GM18517 (cell line): ENCODE measurements around the gene ASS1.

Source experiments
- ATAC-seq: cut with Tn5 transposase; IDR thresholded peaks from one replicate; pipeline ENCODE4 v1.9.1; 2021; ENCODE audit warnings: mild to moderate bottlenecking, moderate library complexity; ENCODE audit not compliant: unreplicated experiment

Gene ASS1

DNA sequence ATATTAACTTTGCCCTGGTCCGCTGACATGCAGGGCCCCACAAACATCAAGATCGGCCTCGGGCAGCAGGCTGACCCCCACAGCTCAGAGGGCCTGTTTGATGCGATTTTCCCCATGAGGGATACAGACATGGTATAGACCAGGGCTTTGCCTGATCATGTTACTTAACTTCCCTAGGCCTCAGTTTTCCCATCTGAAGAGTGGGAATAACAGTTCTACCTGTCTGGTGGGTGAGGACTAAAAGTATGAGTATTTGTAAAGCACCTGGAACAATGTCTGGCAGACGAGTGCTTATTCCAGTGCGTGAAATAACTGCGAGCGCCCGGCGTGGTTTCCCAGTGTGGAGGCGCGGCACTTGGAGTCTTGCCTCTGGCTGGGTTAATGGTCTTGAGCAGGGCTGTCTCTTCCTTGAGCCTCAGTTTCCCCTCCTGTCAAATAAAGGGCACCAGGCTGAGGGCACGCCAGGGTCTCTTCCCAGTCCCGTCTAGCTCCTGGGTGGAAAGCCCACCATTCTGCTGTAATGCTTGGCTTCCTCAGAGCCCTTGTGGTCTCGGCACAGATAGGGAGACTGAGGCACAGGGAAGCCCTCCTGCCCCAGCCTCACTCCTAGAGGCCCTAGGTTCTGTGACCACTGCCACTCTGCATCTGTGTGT is 47.2 kb downstream of the ASS1 start:
- ATAC-seq = no peak

DNA sequence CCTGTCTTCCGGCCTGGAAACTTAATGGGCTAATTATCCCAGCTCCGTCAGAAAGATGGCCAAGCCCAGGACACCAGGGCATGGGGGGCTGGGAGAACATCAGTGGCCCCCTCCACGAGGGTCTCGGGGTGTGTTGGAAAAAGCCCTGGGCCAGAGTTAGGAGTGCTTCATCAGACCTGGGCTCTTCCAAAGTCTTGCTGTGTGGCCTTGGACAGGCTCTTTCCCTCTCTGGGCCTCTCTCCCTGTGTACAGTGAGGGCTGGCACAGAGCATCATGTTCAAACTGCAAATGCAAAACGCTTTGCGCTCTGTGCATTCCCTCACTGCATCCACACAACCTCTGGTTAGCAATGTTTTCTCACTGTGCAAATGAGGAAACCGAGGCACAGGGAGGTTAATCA is 48.3 kb downstream of the ASS1 start:
- ATAC-seq = no peak

DNA sequence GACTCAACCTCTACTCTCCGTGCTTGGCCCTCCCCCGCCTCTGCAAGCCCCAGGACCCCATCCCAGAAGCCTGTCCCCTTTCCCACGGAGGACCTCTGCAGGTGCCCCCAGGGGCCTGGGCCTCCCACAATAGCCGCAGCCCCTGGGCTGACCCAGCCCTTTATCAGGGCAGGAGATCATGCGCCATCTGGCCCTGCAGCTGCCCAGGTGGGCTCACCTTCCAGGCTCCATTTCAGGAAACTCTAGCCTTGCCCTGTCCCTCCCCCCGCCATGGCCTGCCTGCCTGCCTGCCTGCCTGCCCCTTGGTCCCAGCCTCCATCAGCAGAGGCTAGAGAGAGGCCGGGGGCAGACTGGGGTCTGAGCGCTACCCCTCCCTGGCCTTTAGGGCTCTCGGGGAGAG is 48.7 kb downstream of the ASS1 start:
- ATAC-seq = no peak

DNA sequence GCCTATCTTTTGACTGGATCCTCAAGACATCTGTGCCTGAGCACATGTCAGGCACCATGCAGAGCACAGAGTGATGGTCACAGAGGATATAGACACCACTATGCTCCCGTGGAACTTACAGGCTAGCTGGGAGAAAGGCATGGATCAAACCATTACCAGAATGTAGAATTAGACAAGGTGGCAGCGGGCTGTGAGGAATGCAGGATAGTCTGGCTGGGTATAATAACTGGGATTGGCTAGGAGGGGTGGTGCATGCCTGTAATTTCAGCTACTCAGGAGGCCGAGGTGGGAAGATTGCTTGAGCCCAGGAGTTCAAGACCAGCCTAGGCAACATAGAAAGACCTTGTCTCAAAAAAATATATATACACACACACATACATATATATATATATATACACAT is 50.3 kb downstream of the ASS1 start:
- ATAC-seq = no peak

DNA sequence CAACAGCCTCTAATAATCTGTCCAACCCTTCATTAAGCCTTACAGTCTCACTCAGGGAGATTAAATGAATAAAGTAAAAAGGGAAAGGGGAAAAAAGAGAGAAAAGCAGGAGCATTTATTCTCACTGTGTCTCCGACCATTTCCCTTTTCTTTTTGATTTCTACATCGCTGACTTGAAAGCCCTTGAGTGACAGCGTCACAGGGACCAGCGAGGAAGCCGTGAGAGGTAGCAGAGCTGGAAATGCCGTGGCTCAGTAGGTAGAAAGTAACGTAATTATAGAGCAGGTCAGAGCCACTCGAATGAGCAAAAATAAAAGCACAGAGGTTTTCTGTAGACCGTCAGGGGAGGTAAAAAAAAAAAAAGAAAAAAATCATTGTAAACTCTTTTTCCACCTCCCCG is 52.4 kb downstream of the ASS1 start:
- ATAC-seq = no peak

DNA sequence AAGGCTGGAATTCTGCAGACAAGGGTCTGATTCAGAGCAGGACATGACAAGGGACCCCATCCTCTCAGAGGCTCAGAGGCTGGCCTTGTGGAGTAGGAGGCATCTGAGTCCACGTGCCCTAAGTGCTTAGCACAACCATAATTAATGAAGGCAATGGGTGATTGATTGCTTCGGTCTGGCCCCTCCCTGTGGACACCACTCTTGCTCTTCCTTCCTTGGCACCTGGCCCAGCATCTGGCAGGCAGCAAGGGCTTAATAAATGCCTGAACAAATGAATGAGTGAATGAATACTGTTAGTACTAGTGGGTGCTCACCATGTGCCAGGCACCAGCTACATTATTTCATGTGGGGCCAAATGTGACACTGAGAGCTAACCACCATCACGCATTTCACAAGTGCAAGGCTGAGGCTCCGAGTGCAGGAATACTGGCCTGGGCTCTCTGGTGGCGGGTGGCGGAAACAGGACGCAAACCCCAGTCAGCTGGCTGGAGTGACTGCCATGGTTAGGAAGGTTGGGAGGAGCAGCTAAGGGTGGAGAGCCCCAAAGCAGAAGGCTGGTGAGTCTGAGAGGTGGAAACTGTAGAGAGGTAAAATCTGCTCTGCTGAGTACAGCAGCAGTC is 53.6 kb downstream of the ASS1 start:
- ATAC-seq = no peak

DNA sequence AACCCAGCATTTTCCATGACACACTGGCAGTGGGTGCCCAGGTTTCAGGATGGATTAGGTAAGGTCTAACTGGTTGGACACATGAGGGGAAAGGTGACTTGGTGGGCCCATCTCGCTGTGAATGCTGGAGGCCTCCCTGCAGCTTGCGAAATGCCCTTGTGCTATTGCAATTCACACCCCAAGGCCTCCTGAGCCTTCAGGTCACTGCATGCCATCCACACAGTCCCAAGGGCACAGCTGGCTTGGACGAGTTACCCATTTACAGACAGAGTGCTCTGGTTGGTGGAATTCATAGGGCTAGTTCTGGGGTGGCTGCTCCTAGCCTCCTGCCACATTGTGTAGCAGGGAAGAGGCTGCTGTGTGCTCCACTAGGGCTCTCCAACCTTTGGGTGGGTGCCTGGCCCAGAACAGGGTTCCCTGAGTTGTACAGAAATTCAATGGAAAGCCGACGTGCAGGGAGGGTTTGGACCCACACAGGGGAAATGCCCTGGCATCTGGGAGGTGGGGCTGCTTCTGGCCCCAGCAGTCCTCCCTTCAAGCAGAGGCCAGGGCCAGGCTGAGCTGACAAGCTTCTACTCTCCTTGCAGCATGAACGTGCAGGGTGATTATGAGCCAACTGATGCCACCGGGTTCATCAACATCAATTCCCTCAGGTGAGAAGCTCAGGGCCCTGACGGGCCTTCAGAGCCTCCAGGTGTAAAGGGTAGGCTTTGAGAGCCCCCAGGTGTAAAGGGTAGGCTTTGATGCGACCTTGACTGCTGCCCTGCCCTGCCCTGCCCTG is 54.3 kb downstream of the ASS1 start:
- ATAC-seq = no peak

DNA sequence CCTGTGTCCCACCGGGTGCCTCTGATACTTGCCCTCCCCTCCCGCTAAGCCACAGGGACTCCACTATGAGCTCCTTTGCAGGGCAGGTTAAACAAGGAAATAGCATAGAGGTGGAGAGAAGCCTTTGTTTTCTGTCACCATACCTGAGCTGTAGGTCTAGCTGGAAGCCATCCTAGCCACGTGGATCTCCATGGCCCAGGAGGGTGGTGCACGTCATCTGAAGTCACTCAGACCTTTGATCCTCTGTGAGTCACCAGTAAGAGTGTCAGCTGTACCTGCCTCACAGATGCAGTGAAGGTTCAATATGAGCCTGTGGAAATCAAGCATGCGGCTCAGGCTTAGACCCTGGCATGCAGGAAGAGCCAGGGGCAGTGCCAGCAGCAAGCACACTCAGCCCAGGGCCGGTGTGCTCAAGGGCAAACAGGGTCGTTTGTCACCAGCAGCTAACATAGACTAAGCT is 55.1 kb downstream of the ASS1 start:
- no peak for ATAC-seq

DNA sequence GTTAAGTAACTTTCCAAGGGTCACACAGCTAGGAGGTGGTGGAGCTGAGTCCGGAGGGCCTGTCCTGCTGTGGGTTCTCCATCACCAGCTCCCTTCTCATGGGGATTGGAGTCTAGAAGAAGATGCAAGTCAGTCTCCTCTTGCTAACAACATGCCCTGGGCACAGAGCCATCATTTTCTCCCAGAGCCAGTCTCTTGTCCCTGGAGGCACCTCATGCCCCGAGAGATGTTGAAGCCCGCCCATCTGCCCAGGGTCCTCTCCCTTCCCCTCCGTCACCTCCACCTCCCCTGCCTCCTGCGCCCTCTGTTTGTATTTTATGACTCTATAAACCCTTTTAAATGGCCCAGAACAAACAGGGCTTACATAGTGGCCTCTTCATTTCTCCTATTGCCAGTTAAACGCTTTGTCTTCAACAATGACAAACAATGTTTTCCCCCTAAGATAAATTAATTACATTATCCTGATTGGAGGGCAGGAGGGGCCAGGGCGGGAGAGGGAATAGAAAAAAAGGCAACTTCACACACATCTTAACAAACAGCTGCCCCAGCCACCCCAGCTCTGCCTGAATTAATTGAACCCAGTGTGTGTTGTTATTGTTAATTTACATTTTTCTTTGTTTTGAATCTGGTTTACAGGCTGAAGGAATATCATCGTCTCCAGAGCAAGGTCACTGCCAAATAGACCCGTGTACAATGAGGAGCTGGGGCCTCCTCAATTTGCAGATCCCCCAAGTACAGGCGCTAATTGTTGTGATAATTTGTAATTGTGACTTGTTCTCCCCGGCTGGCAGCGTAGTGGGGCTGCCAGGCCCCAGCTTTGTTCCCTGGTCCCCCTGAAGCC is 55.8 kb downstream of the ASS1 start:
- no peak for ATAC-seq

DNA sequence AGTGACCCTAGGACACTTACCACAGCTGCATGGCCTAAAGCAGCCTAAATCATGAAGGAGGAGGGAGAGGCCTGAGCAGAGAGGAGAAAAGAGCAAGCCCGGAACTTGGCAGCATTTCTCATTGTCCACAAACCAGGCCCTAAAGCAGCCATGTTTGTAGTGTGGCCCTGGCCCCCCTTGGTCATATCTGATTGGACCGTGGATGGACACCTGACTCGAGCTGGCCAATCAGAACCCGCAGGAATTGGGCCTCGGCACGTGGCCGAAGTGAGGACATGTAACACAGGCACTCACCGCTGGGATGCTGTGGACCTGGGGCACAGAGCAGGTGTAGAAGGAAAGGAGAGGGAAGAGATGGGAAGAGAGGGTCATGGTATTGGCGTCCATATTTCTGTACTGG is 56.9 kb downstream of the ASS1 start:
- no peak for ATAC-seq

DNA sequence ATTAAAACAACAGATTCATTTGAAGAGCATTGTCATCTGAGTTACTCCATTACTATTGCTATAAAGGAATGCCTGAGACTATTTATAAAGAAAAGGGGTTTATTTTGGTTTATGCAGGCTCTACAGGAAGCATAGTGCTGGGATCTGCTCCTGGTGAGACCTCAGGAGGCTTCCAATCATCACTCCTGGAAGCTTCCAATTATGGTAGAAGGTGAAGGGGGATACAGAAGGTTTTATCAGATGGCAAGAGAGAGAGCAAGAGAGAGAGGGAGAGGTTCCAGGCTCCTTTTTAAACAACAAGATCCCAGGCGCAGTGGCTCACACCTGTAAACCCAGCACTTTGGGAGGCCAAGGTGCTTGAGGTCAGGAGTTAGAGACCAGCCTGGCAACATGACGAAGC is 63.5 kb downstream of the ASS1 start:
- ATAC-seq = no peak

DNA sequence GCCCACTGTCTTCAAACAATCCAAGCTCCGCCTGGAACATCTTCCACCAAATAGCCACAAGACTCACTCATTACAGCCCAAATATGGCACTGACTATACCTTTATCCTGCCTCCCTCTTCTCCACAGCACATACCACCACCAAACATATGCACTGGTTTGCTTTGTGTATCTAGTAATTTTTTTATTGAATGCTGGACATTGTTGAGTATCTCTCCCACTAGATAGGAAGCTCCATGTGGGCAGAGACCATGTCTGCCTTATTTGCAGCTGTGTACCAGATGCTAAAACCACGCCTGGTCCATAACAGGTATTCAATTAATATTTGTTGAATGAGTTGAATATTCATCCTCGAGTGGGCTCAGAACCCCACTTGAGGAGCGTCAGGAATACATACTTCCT is 67.4 kb downstream of the ASS1 start:
- ATAC-seq = no peak

DNA sequence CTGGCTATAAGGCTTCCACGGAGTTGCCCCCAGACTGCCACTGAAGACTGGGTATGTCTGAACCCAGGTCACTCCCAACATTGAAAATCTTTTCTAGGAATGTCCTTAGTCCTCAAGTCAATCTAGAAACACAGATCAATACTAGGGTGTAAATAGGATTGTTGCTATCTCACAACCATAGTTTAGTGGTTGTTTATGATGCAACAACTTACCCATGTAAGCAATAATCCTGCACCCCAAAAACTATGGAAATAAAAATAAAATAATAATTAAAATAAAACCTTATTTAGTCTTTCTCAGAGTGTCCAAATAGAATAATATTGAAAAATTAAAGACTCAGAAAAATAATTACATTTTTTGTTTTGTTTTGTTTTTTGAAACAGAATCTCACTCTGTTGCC is 68.3 kb downstream of the ASS1 start:
- ATAC-seq = no peak

DNA sequence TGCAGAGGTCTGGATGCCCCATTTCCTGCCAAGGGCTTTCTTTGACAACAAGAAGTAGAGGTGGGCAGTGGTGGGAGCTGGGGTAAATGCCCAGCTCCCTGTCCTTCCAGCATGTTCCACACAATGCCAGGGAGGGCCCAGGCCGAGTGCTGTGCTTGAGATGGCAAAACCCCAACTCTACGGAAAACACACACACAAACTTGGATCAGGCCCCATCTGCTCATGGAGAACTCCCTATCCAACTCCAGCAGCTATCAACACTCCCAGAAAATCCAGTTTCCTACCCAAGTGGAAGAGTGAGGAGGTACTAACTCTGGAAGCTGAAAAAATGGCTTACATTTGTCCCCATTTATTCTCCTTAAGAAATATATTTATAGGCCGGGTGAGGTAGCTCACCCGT is 73.5 kb downstream of the ASS1 start:
- ATAC-seq = no peak

DNA sequence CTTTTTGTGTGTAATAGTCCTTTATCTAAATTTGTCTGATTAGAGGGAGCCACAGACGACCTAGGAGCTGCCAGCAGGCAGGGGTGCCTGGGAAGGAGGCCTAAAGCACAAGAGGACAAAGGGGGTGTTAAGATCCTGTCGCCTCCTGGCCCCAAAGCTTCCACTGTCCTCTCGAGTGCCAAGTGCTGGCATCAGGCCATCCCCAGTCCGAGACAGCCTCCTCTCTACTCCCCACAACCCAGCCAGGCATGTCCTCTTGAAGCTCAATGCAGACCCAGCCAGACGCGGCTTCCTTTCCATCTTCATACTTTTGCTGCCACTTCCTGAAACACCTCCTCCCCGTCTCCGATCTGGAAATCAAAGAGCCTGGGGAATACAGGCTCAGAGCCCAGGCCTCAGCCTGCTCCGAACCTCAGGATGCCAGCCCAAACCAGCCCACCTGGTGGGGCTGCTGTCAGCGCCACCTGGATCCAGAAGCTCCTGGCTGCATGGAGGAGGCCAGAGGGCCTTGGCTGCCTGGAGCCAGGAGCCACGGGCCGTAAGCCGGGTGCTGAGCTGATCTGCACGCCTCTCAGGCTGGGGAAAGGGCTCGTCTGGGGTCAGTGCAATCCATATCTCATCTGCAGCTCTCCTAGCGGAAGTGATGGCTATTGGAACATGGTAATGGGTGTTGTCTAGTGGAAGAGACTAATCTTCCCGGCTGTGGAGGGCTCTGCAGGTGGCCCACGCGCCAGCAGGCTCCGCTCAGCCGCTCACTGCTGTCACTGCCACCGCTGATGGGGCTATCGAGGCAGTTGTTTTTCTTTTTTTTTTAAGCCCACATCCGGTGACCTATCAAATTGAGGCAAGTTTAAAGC is 74.4 kb downstream of the ASS1 start:
- no peak for ATAC-seq

DNA sequence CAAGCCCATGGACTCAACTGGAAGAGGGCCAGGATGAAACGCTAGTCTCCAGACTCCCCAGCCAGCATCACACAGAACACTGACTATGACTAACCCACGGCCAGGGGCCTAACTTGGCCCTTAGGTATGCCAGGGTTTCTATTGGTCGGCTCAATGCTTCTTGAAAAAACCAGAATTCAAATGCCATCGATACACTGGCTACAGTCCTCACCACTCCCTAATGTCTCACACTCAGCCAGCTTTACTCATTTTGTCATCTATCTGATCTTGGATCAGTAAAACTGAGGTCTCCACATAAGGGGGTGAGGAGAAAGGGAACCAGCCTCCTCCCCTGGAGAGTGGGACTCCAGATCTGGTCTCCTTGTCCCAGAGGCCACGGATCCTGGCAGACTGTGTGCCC is 75.2 kb downstream of the ASS1 start:
- ATAC-seq = no peak

DNA sequence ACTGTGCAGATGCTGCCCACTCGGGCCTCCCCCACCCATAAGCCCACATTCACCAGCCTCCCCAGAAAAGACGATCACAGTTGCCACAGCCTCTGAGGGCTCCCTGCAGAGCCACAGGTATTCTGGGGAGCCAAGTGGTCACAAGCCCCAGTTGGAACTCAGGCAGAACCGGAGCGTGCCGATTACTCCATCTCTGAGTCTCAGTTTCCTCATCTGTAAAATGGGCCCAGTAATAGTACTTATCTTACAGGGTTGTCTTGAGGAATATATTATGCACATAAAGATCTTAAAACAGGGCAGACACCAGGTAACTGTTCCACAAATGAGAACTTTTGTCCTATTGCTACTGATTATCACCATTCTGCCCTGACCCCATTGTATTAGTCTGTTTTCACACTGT is 77.0 kb downstream of the ASS1 start:
- ATAC-seq = no peak

DNA sequence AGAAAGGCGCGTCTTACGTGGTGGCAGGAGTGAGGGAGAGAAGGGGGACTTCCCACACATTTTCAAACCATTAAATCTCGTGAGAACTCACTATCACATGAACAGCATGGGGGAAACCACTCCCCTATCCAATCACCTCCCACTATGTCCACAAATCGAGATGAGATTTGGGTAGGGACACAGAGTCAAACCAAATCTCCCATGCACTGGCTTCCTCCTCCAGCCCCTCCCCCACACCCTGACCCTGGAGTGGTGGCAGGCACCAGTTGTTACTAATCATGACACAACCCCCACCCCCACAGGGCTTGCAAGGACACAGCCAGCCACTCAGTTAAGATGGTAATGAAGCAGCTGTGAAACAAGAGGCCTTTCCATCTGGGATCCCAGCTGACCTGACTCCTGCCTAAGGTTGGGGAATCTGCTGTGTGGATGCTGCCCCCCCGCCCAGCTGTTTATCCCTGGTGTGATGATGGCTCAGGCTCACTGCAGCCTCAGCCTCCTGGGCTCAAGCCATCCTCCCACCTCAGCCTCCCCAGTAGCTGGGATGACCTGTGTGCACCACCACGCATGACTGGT is 77.6 kb downstream of the ASS1 start:
- ATAC-seq = no peak

DNA sequence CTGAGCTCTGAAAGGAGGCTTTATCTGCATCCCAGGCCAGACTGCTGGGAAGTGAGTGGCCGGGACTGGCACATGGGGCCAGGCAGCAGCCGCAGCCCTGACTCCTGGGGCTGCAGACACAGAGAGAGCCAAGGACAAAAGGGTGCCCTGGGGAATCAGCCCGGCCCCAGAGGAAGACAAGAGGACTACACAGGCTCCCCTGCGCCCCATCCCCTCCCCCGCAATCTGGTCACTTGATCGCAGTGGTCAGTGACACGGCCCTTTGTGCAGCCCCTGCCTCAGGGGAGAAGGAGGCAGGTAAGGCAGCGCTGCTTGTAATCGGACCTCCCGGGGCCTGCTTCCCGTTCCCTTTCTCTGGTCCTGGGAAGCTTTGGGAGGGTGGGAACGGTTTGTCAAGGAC is 79.2 kb downstream of the ASS1 start:
- no peak for ATAC-seq

DNA sequence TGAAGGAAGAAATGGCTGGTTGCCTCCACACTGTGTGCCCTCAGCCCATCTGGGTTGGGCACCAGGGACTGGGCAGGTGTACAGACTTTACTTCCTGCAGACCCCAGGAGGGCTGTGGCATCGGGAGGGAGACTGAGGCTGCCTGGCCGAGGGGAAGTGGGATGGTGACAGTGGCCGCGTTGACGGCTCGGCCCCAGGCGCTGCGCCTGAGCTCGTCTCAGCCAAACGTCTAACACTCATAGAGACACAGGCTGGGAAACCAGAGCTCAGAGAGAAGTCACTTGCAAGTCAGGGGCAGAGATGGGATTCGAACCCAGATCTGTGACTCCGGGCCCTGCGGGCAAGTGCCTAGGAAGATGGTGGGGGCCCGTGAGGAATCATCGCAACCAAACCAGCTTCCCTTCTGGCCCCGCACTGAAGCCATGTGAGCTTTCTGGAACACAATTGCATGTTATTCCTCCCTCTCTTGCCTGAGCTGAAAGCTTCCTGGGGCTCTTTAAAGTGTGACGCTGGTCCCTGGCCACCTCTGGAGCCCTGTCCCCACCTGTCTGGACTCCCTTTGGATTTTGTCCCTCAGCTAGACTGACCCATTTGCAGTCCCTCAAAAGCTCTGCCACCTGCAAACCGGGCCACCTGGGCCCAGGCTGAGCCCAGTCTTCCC is 81.6 kb downstream of the ASS1 start:
- no peak for ATAC-seq
